ENCODE data around the gene OGFR.

OGFR gene

GRCh38 chr20:62777528-62777830, 27.2 kb upstream of the OGFR start:
- Histone ChIP-seq H3K4me3 (ENCODE audit: low read length) (no peak overlapping the region), H3K27me3 (replicated peaks; ENCODE audit: control insufficient read depth, insufficient read depth, low read length) (peaks cover 21% of the 10 kb centered on the region), H3K36me3 (ENCODE audit: control insufficient read depth, insufficient read depth, low read length, severe bottlenecking) (no peaks in the 10 kb centered on the region), H3K9ac (ENCODE audit: low read length) (no peak overlapping the region), H3K9me3 (ENCODE audit: control insufficient read depth, low read length) (no peaks in the 10 kb centered on the region), H3K4me1 (ENCODE audit: control insufficient read depth, insufficient read depth, low read length) (peaks cover 13% of the 10 kb centered on the region)
- DNase-seq (ENCODE audit: low read depth), result no peak

DNA sequence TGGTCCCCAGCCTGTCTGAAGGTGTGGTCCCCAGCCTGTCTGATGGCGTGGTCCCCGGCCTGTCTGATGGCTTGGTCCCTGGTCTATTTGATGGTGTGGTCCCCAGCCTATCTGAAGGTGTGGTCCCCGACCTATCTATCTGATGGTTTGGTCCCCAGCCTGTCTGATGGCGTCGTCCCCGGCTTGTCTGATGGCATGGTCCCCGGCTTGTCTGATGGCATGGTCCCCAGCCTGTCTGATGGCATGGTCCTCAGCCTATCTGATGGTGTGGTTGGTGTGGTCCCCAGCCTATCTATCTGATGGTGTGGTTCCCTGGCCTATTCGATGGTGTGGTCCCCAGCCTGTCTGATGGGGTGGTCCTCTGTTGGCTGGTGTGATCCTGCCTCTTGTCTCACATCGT, 26.6 kb upstream of the OGFR start:
- no peaks in the 10 kb centered on the region for H3K36me3 ChIP-seq (ENCODE audit: control insufficient read depth, insufficient read depth, low read length, severe bottlenecking)
- H3K9me3 ChIP-seq (ENCODE audit: control insufficient read depth, low read length), result no peaks in the 10 kb centered on the region
- H3K4me3 ChIP-seq (ENCODE audit: low read length), result no peak overlapping the region
- H3K4me1 ChIP-seq (ENCODE audit: control insufficient read depth, insufficient read depth, low read length), result peaks cover 7% of the 10 kb centered on the region
- DNase-seq (ENCODE audit: low read depth), result no peak
- peaks cover 21% of the 10 kb centered on the region for H3K27me3 ChIP-seq (replicated peaks; ENCODE audit: control insufficient read depth, insufficient read depth, low read length)
- H3K9ac ChIP-seq (ENCODE audit: low read length), result no peak overlapping the region

GRCh38 chr20:62778601-62779416, 25.8 kb upstream of the OGFR start:
- Histone ChIP-seq H3K9ac (ENCODE audit: low read length) (no peak overlapping the region), H3K4me1 (ENCODE audit: control insufficient read depth, insufficient read depth, low read length) (peaks cover under 1% of the 10 kb centered on the region), H3K27me3 (replicated peaks; ENCODE audit: control insufficient read depth, insufficient read depth, low read length) (peaks cover 25% of the 10 kb centered on the region), H3K36me3 (ENCODE audit: control insufficient read depth, insufficient read depth, low read length, severe bottlenecking) (no peaks in the 10 kb centered on the region), H3K9me3 (ENCODE audit: control insufficient read depth, low read length) (no peaks in the 10 kb centered on the region), H3K4me3 (ENCODE audit: low read length) (no peak overlapping the region)
- DNase-seq (ENCODE audit: low read depth), result no peak

DNA sequence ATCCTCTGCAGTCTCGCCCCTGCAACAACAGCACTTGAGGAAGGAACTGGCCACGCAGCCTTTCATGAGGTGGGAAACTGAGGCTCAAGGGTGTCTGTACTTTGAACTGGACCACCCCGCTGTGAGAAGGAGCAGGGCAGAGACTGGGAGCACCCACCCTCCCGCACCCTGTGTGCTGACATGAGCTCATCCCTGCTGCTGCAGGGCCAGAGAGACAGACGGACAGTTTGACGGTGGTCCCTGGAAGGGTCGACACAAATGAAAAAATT, 25.3 kb upstream of the OGFR start:
- Histone ChIP-seq H3K36me3 (ENCODE audit: control insufficient read depth, insufficient read depth, low read length, severe bottlenecking) (no peaks in the 10 kb centered on the region), H3K4me3 (ENCODE audit: low read length) (no peak overlapping the region), H3K4me1 (ENCODE audit: control insufficient read depth, insufficient read depth, low read length) (no peaks in the 10 kb centered on the region), H3K9ac (ENCODE audit: low read length) (no peak overlapping the region), H3K9me3 (ENCODE audit: control insufficient read depth, low read length) (no peaks in the 10 kb centered on the region), H3K27me3 (replicated peaks; ENCODE audit: control insufficient read depth, insufficient read depth, low read length) (peaks cover 25% of the 10 kb centered on the region)
- DNase-seq (ENCODE audit: low read depth), result no peak

- H3K36me3 ChIP-seq (ENCODE audit: control insufficient read depth, insufficient read depth, low read length, severe bottlenecking), result no peaks in the 10 kb centered on the region
- H3K4me1 ChIP-seq (ENCODE audit: control insufficient read depth, insufficient read depth, low read length), result no peaks in the 10 kb centered on the region
- H3K9ac ChIP-seq (ENCODE audit: low read length), result no peak overlapping the region
- no peaks in the 10 kb centered on the region for H3K9me3 ChIP-seq (ENCODE audit: control insufficient read depth, low read length)
- peaks cover 20% of the 10 kb centered on the region for H3K27me3 ChIP-seq (replicated peaks; ENCODE audit: control insufficient read depth, insufficient read depth, low read length)
- no peak overlapping the region for H3K4me3 ChIP-seq (ENCODE audit: low read length)
- DNase-seq (ENCODE audit: low read depth), result no peak
Measured at GRCh38 chr20:62780204-62780603, 24.4 kb upstream of the OGFR start.

GRCh38 chr20:62780696-62781095, 23.9 kb upstream of the OGFR start:
- Histone ChIP-seq H3K4me1 (ENCODE audit: control insufficient read depth, insufficient read depth, low read length) (no peaks in the 10 kb centered on the region), H3K36me3 (ENCODE audit: control insufficient read depth, insufficient read depth, low read length, severe bottlenecking) (no peaks in the 10 kb centered on the region), H3K9me3 (ENCODE audit: control insufficient read depth, low read length) (no peaks in the 10 kb centered on the region)

GRCh38 chr20:62782149-62782892, 22.3 kb upstream of the OGFR start:
- H3K4me1 ChIP-seq (ENCODE audit: control insufficient read depth, insufficient read depth, low read length), result no peaks in the 10 kb centered on the region
- H3K9me3 ChIP-seq (ENCODE audit: control insufficient read depth, low read length), result no peaks in the 10 kb centered on the region
- no peak overlapping the region for H3K4me3 ChIP-seq (ENCODE audit: low read length)
- no peak overlapping the region for H3K9ac ChIP-seq (ENCODE audit: low read length)
- no peak for DNase-seq (ENCODE audit: low read depth)
- H3K36me3 ChIP-seq (ENCODE audit: control insufficient read depth, insufficient read depth, low read length, severe bottlenecking), result no peaks in the 10 kb centered on the region
- peaks cover 18% of the 10 kb centered on the region for H3K27me3 ChIP-seq (replicated peaks; ENCODE audit: control insufficient read depth, insufficient read depth, low read length)

More at GRCh38 chr20:62780696-62781095, 23.9 kb upstream of the OGFR start:
- Histone ChIP-seq H3K4me3 (ENCODE audit: low read length) (no peak overlapping the region), H3K9ac (ENCODE audit: low read length) (no peak overlapping the region), H3K27me3 (replicated peaks; ENCODE audit: control insufficient read depth, insufficient read depth, low read length) (peaks cover 15% of the 10 kb centered on the region)
- no peak for DNase-seq (ENCODE audit: low read depth)

DNA sequence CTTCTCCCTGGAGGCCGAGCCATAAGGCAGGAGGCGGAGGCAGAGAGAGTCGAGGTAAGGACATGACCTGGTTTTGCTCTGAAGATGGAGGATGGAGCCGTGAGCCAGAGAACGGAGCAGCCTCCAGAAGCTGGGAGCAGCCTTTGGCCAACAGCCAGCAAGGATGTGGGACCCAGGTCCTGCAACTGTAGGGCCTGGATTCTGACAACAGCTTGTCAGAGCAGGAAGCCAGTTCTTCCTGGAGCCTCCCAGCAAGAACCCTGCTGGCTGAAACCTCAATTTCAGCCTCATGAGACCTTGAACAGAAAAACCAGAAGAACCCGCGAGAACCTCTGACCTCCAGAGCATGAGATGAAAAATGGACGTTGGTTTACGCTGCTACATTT, 21.7 kb upstream of the OGFR start:
- DNase-seq (ENCODE audit: low read depth), result no peak
- no peak overlapping the region for H3K9ac ChIP-seq (ENCODE audit: low read length)
- H3K9me3 ChIP-seq (ENCODE audit: control insufficient read depth, low read length), result no peaks in the 10 kb centered on the region
- H3K4me3 ChIP-seq (ENCODE audit: low read length), result no peak overlapping the region
- H3K27me3 ChIP-seq (replicated peaks; ENCODE audit: control insufficient read depth, insufficient read depth, low read length), result peaks cover 20% of the 10 kb centered on the region
- no peaks in the 10 kb centered on the region for H3K4me1 ChIP-seq (ENCODE audit: control insufficient read depth, insufficient read depth, low read length)
- no peaks in the 10 kb centered on the region for H3K36me3 ChIP-seq (ENCODE audit: control insufficient read depth, insufficient read depth, low read length, severe bottlenecking)

GRCh38 chr20:62784497-62784896, 20.1 kb upstream of the OGFR start:
- H3K9ac ChIP-seq (ENCODE audit: low read length), result no peak overlapping the region
- peaks cover 30% of the 10 kb centered on the region for H3K27me3 ChIP-seq (replicated peaks; ENCODE audit: control insufficient read depth, insufficient read depth, low read length)
- H3K9me3 ChIP-seq (ENCODE audit: control insufficient read depth, low read length), result no peaks in the 10 kb centered on the region
- no peaks in the 10 kb centered on the region for H3K4me1 ChIP-seq (ENCODE audit: control insufficient read depth, insufficient read depth, low read length)
- no peak for DNase-seq (ENCODE audit: low read depth)
- no peaks in the 10 kb centered on the region for H3K36me3 ChIP-seq (ENCODE audit: control insufficient read depth, insufficient read depth, low read length, severe bottlenecking)
- H3K4me3 ChIP-seq (ENCODE audit: low read length), result no peak overlapping the region

- Histone ChIP-seq H3K4me1 (ENCODE audit: control insufficient read depth, insufficient read depth, low read length) (no peaks in the 10 kb centered on the region), H3K36me3 (ENCODE audit: control insufficient read depth, insufficient read depth, low read length, severe bottlenecking) (no peaks in the 10 kb centered on the region), H3K9me3 (ENCODE audit: control insufficient read depth, low read length) (no peaks in the 10 kb centered on the region), H3K9ac (ENCODE audit: low read length) (no peak overlapping the region), H3K27me3 (replicated peaks; ENCODE audit: control insufficient read depth, insufficient read depth, low read length) (peaks cover 24% of the 10 kb centered on the region), H3K4me3 (ENCODE audit: low read length) (no peak overlapping the region)
- DNase-seq (ENCODE audit: low read depth), result no peak
Measured at GRCh38 chr20:62785393-62785792, 19.2 kb upstream of the OGFR start.

DNA sequence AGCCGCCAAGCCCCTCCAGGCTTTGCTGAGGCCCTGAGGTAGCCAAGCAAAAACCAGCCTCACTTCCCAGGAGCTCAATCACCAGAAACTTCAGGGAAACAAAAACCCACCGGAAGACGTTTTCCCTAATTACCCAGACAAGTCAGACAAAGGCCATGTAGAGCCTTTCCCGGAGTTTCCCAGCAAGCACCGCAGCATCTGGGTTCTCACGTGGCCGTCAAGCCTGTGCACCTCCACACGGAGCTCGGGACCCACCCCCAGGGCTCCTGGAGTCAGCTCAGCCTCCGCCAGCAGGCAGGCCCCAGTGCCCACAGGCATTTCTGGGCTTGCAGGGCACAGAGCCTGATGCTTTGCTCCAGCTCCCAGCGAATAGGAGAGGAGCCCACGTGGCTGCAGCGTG, 18.5 kb upstream of the OGFR start:
- H3K36me3 ChIP-seq (ENCODE audit: control insufficient read depth, insufficient read depth, low read length, severe bottlenecking), result no peaks in the 10 kb centered on the region
- H3K27me3 ChIP-seq (replicated peaks; ENCODE audit: control insufficient read depth, insufficient read depth, low read length), result peaks cover 22% of the 10 kb centered on the region
- H3K4me1 ChIP-seq (ENCODE audit: control insufficient read depth, insufficient read depth, low read length), result no peaks in the 10 kb centered on the region
- no peak for DNase-seq (ENCODE audit: low read depth)
- no peaks in the 10 kb centered on the region for H3K9me3 ChIP-seq (ENCODE audit: control insufficient read depth, low read length)
- H3K4me3 ChIP-seq (ENCODE audit: low read length), result no peak overlapping the region
- no peak overlapping the region for H3K9ac ChIP-seq (ENCODE audit: low read length)

DNA sequence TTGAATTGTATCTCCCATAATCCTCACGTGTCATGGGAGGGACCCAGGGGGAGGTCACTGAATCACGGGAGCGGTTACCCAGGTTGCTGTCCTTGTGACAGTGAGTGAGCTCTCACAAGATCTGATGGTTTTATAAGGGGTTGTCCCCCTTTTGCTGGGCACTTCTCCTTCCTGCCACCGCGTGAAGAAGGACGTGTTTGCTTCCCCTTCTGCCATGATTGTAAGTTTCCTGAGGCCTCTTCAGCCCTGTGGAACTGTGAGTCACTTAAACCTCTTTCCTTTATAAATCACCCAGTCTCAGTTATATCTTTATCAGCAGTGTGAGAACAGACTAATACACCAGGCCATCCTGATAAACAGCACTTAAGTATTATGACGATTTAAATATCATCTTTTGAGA, 17.3 kb upstream of the OGFR start:
- Histone ChIP-seq H3K9me3 (ENCODE audit: control insufficient read depth, low read length) (no peaks in the 10 kb centered on the region), H3K36me3 (ENCODE audit: control insufficient read depth, insufficient read depth, low read length, severe bottlenecking) (no peaks in the 10 kb centered on the region), H3K4me1 (ENCODE audit: control insufficient read depth, insufficient read depth, low read length) (no peaks in the 10 kb centered on the region), H3K27me3 (replicated peaks; ENCODE audit: control insufficient read depth, insufficient read depth, low read length) (peaks cover 22% of the 10 kb centered on the region), H3K4me3 (ENCODE audit: low read length) (no peak overlapping the region), H3K9ac (ENCODE audit: low read length) (no peak overlapping the region)
- DNase-seq (ENCODE audit: low read depth), result no peak
